22Rv1 (cell line): ENCODE measurements around the gene RPP25L.

Source experiments
- CTCF ChIP-seq: fragments of 450-650 bp; IDR thresholded peaks from 2 replicates; pipeline ENCODE4 v1.5.1; 2017; ENCODE audit warnings: mild to moderate bottlenecking
- ZFX ChIP-seq: fragments of 450-650 bp; IDR thresholded peaks from 2 replicates; pipeline ENCODE4 v1.6.1; 2017; ENCODE audit warnings: antibody characterized with exemption, borderline replicate concordance

GRCh38 chr9:34647651-34648050, 35.8 kb upstream of the RPP25L start:
- TF ChIP-seq CTCF (no peak), ZFX (no peak)
